ENCODE measurements around the gene DCK.

DNA sequence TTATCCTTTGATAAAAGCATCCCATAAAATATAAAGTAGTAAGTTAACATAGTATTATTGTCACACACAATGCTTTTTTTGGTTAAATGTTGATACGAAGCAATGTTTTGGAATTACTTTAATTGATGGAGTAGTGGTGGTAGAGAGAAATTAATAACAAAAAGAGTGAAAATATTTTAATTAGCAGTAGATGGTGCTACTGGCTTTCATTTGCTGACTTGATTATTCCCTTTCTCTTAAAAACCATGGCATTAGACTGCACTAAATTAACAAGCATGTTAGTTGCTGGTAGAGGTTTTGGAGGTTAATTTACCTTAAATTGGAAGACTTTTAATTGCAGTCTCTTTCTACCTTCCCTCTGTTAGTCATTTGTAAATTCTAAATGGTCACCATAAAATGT lies 8.9 kb upstream of the DCK start:
- TF ChIP-seq EZH2 (IDR thresholded peaks at IDR 0.05; ENCODE audit: insufficient read depth, poor library complexity, severe bottlenecking) (no peak), EZH2phosphoT487 (IDR thresholded peaks at IDR 0.05; ENCODE audit: insufficient read depth, low read depth) (no peak)
